ENCODE results near the gene FXYD6. TPM values are rescaled to one million over a fixed set of nuclear protein-coding genes. Genes with fewer than 3 reads are reported as not detected.

The FXYD6 gene
- total RNA-seq, 1 donor from 2014 or later: 10.5 TPM

- peaks cover 3% of the 10 kb centered on the region for H3K9me3 Mint-ChIP-seq (ENCODE audit: unreplicated experiment)
- Histone ChIP-seq H3K27ac (ENCODE audit: low read depth, low read length) (no peak overlapping the region), H3K9me3 (ENCODE audit: insufficient read depth, low read depth, low read length) (no peaks in the 10 kb centered on the region), H3K27me3 (ENCODE audit: insufficient read depth, low read length) (peaks cover 44% of the 10 kb centered on the region), H3K9ac (ENCODE audit: low read length) (no peak overlapping the region), H4K20me1 (ENCODE audit: insufficient read depth, low read length) (peaks cover 4% of the 10 kb centered on the region), H3K4me3 (ENCODE audit: insufficient read depth, low read depth, low read length) (no peak overlapping the region), H2AFZ (ENCODE audit: low read depth, low read length) (no peak overlapping the region), H3K79me2 (ENCODE audit: insufficient read depth, low read length) (no peaks in the 10 kb centered on the region), H3K4me1 (ENCODE audit: insufficient read depth, low read length) (peaks cover 5% of the 10 kb centered on the region), H3K4me2 (ENCODE audit: low read length) (no peak overlapping the region), H3K36me3 (ENCODE audit: insufficient read depth, low read length) (no peaks in the 10 kb centered on the region)
- no peak overlapping the region for H3K4me3 Mint-ChIP-seq (ENCODE audit: unreplicated experiment)
- TF ChIP-seq CTCF (IDR thresholded peaks at IDR 0.05; ENCODE audit: insufficient read depth, low read depth, low read length): no peak
- no peak for TF ChIP-seq EZH2 (IDR thresholded peaks at IDR 0.05; ENCODE audit: insufficient read depth, low read length)
- no peak for DNase-seq (ENCODE audit: low read depth)
- H3K27ac Mint-ChIP-seq (ENCODE audit: unreplicated experiment): no peak overlapping the region
- FAIRE-seq: no peak
- H3K4me1 Mint-ChIP-seq (ENCODE audit: low read depth, unreplicated experiment): peaks cover 7% of the 10 kb centered on the region
- H3K27me3 Mint-ChIP-seq (ENCODE audit: low read depth, unreplicated experiment): peaks cover 70% of the 10 kb centered on the region
- no peaks in the 10 kb centered on the region for H3K36me3 Mint-ChIP-seq (ENCODE audit: low read depth, unreplicated experiment)
Measured at GRCh38 chr11:117879516-117880480, 3.3 kb upstream of the FXYD6 start.

DNA sequence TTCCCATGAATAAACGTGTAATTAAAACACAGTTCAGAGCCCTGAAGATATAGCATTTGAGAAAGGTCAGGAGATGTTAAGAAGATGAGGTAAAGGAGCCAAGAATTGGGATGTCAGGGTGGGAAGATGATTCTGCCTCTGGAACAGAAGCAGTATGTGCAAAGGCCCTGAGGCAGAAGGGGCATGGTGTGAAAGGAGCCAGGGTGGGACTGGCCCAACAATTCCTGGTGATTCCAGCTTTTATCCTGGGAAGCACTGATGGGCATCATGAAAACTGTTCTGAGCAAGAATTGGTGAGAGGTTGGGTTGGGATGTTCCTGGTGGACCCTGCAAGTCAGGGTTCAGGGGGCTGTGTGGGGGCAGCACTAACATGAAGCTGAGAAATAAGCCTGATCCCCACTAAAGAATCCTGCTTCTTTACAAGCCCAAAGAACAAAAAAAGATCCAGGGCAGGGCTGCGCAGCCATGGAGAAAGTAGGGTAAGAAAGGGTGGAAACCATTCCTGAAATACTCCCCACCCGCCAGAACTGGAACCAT lies 2.5 kb upstream of the FXYD6 start:
- Histone ChIP-seq H4K20me1 (ENCODE audit: insufficient read depth, low read length) (peaks cover 4% of the 10 kb centered on the region), H3K9me3 (ENCODE audit: insufficient read depth, low read depth, low read length) (no peaks in the 10 kb centered on the region), H3K79me2 (ENCODE audit: insufficient read depth, low read length) (no peaks in the 10 kb centered on the region), H2AFZ (ENCODE audit: low read depth, low read length) (no peak overlapping the region), H3K4me1 (ENCODE audit: insufficient read depth, low read length) (peaks cover 5% of the 10 kb centered on the region), H3K9ac (ENCODE audit: low read length) (no peak overlapping the region), H3K36me3 (ENCODE audit: insufficient read depth, low read length) (no peaks in the 10 kb centered on the region), H3K4me3 (ENCODE audit: insufficient read depth, low read depth, low read length) (no peak overlapping the region), H3K27me3 (ENCODE audit: insufficient read depth, low read length) (peaks cover 50% of the 10 kb centered on the region), H3K27ac (ENCODE audit: low read depth, low read length) (no peak overlapping the region), H3K4me2 (ENCODE audit: low read length) (no peak overlapping the region)
- no peaks in the 10 kb centered on the region for H3K36me3 Mint-ChIP-seq (ENCODE audit: low read depth, unreplicated experiment)
- peaks cover 4% of the 10 kb centered on the region for H3K4me1 Mint-ChIP-seq (ENCODE audit: low read depth, unreplicated experiment)
- FAIRE-seq: no peak
- DNase-seq (ENCODE audit: low read depth): no peak
- H3K9me3 Mint-ChIP-seq (ENCODE audit: unreplicated experiment): peaks cover 3% of the 10 kb centered on the region
- no peak overlapping the region for H3K4me3 Mint-ChIP-seq (ENCODE audit: unreplicated experiment)
- peaks cover 76% of the 10 kb centered on the region for H3K27me3 Mint-ChIP-seq (ENCODE audit: low read depth, unreplicated experiment)
- no peak overlapping the region for H3K27ac Mint-ChIP-seq (ENCODE audit: unreplicated experiment)
- TF ChIP-seq EZH2 (IDR thresholded peaks at IDR 0.05; ENCODE audit: insufficient read depth, low read length): no peak
- TF ChIP-seq CTCF (IDR thresholded peaks at IDR 0.05; ENCODE audit: insufficient read depth, low read depth, low read length): no peak
